OCI-M2 (cell line): ENCODE measurements around the gene SMIM45.
"Not testable (repeated sequence)": the region's sequence is repeated elsewhere in the genome, so short reads cannot be mapped to it uniquely, and the experiment has no call there.

Experiments
- DNase-seq: peaks from one replicate; lab custom pipeline; 2025; ENCODE audit not compliant: unreplicated experiment; lab: John Stamatoyannopoulos, UW

Gene SMIM45

DNA sequence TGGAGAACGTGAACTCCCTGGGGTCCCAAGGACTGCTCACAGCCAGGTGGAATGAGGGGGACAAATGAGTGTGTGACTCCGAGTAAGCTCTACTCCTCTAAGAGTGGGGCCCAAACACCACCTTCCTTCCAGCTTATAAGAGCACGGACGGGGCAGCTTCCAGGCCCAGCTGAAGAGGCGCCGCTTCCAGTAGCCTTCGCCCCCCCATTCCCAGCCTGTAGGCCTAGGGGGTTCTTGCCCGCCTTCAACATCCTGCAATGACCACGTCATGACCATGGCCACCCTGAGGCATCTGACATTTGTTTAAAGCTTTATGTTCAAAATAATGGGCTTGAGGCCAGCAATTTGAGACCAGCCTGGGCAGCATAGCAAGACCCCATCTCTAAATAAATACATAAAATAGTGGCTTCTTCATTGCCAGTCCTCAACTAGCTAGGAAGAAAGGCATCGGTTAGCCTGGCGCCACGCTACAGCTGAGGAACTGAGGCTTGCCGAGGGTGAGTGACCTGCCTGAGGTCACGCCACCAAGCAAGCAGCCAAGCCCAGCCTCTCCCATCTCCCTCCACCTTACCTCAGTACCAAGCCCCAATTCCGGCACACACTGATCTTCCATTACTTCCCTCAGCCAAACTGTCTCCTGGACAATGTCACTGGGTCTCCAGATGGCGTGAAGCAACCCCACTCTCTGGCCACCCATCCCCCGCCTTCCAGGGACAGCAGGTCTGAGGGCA, 17.5 kb upstream of the SMIM45 start:
- DNase-seq: no peak

DNA sequence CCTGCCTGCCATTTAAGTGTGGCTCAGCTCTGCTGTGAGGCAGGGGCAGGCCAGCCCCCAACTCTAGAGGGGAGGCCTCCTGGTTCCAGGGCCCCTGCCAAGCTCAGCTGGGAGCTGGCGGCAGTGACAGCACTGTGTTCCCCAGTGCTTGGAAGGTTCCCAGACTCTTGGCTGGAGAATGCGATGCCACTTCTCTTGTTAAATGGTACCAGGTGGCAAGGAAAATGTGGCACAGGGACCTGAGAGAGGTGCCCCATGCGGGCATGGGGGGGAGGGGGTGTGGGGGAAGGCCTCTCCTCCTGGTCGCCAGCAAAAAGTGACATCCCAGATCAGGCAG, 17.0 kb upstream of the SMIM45 start:
- no peak for DNase-seq

DNA sequence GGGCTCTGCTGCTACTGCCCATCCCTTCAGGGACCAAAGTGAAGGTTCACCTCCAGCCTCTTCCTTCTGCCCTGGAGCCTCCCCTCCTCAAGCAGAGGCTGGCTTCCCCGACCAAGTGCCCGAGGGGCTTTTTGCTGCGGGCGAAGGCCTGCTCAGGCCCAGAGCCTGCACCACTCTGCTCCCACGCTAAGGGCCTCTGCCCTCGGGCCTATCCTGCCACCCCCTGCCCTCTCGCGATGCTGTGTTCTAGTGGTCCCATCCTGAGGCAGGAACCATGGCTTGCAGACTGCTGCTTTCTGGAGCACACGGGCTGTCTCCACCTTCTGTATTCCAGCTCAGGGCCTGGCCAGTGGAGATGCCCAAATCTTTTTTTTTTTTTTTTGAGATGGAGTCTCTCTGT, 16.4 kb upstream of the SMIM45 start:
- no peak for DNase-seq

DNA sequence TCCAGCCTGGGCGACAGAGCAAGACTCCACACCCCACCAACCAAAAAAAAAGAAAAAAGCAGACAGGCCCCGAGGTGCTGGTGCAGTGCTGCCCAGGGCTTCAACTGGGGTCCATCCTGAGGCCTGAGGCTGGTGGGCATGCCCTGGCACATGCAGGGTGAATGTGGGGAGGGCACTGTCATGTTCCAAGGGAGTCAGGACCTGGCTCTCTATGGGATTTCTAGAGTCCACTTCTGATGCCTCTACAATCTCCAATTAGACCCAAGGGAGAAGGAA, 15.1 kb upstream of the SMIM45 start:
- no peak for DNase-seq

DNA sequence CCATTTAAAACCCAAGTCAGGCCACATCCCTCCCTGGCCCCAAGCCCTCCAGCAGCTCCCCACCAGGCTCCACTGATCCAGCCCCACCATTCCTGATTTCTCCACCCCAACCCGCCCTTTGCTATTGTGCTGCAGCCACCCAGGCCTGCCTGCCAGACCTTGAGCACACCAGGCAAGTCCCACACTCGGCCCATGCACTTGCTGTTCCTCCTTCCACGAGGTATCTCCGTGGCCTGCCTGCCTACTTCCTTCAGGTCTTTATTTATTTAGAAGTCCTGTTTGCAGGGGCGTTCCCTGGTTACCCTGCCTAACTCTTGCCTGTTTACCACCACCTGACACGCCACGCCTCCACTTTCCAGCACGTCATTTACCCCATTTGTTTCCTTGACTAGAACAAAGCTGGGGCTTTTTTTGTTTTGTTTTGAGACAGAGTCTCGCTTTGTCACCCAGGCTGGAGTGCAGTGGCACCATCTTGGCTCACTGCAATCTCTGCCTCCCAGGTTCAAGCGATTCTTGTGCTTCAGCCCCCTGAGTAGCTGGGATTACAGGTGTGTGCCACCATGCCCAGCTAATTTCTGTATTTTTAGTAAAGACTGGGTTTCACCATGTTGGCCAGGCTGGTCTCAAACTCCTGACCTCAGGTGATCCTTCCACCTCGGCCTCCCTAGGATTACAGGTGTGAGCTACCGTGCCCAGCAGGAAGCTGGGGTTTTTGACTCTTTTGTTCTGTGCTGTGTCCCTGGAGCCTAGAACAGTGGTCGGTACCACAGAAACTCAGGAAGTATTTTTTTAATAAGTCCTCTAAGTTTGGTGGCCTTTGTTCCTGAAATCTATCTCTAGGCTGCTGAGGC, 11.7 kb upstream of the SMIM45 start:
- no peak for DNase-seq

DNA sequence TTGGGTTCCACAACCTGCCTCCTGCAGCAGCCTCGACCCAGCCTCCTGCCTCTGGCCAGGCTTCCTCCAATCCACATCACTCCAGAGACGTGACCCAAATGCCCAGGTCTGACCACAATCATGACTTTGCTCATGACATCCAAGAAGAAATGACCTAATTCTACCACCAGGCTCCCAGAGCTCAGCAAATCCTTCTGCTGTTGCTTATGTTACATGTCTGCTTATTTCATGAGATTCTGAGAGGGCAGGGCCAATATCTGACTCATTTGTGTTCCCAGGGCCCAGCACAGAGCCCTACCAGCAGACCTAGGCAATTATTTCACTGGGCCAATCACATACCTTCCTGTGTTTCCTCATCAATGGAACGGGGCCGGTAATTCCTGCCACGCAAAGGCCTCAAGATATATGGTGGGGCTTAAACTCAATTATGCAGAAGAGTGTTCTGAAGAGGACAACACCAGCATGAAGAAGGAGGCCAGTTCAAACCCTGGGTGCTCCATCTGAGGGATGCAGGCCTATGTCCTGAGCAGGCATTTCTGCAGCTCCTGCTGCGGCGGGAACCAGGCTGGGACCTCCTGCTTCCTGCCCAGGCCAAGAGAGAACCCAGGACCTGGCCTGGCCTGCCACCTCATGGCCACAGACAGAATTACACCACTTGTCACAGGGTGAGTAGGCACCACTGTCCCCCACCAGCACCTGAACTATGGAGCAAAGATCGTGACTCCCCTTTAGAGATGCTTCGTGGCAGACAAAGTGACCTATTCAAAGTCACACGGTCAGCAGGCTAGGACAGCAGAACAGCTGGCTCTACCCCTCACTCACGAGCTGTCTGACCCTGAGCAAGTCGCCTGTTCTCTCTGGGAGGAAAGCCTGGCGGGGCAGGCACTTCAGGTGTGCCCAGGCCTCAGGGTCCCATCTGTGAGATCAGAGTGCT, 10.9 kb upstream of the SMIM45 start:
- no peak for DNase-seq

DNA sequence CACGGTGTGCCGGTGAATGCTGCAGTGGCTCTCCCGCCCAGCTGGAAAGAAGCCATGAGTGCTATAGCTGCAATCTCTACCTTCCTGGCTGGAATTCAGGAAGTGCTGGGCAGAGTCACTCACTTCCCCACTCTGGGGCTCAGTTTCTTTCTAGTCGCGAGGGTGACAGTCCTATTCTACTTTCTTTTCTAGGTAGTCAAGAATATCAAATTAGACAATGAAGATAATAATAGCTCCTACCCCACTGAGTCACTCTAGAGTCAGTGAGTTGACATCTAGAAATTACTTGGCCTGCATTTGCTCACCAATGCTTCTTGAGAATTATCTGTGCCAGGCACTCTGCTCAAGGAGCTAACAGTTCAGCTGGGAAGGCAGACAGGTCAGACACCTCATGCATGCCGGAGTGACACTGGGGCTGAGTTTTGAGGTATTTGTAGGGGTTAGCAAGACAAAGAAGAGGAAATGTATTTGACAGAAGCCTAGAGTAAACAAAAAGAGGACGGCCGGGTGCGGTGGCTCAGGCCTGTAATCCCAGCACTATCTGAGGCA, 8.2 kb upstream of the SMIM45 start:
- no peak for DNase-seq

DNA sequence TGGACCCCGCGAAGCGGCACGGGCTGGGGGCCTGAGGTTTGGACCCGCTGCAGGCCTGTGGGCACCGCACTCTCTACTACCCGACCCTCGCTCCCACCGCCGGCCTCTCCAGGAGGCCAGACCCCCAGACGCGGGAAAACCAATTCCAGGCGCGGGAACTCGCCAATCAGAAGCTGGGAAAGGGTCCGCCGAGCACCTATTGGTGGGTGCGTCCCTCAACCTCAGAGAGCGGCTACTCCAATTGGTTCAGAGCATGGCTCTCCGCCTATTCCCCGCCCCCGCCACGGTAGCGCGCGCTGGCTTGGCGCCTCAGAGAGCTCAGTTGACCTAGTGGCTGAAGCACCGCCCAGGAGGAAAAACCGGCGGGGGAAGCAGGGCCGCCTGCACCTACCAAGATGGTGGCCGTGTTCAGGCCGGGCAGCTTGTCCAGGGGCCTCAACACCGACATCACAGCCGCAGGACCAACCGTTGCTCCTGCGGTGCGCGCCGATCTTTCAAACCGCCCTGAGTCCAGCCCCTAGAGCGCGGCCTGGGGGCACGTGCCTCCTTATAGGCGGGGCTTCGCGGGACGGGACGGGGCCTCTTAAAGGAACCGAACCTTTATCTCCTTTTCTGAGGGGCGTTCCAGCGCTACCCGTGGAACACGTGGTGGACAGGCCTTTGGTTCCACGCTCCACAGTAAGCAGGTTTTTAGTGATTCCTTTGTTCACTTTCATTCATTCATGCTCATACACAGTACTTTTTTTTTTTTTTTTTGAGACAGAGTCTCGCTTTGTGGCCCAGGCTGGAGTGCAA, 5.1 kb upstream of the SMIM45 start, which contains the start of gene CENPM:
TSS of gene CENPM (minus strand) at position 524 of the 795 bp plus-strand sequence. CDS start at position 448, 76 bp downstream.
- DNase-seq: peak; percentile 80

DNA sequence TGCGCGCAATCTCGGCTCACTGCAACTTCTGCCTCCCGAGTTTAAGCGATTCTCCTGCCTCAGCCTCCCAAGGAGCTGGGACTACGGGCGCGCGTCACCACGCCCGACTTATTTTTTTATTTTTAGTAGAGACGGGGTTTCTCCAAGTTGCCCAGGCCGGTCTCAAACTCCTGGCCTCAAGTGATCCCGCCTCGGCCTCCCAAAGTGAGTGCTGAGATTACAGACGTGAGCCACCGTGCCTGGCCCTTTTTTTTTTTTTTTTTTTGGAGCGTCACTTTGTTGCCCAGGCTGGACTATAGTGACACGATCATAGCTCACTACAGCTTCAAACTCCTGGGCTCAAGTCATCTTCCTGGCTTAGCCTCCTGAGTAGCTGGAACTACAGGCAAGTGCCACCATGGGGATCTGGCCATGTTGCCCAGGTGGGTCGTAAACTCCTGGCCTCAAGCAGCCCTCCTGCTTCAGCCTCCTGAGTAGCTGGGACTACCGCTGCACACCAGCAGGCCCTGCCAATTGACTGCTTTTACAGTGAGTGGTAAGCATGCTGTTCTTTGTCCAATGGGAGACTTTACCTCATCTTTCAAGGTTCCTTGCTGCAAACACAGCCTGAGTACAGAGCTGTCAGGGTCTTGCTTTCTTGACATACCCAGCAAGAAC, 4.4 kb upstream of the SMIM45 start:
- no peak for DNase-seq

DNA sequence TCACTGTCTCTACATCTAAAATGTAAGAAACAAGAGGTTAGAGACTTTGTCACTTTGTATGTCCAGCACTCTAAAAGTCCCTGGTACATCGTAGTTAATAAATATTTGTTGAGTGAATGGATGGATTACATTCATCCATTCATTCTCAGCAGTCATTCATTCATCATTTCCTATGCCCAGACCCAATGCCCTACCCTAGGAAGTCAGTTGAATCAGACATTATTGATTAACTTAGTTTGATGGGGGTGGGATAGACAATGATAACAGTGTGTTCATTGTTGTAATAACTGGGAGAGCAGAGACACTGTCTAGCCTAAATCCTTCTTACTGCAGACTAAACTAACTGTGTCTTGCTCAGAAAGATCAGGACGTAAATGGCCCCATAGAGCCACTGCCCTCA, 3.8 kb upstream of the SMIM45 start:
- no peak for DNase-seq

DNA sequence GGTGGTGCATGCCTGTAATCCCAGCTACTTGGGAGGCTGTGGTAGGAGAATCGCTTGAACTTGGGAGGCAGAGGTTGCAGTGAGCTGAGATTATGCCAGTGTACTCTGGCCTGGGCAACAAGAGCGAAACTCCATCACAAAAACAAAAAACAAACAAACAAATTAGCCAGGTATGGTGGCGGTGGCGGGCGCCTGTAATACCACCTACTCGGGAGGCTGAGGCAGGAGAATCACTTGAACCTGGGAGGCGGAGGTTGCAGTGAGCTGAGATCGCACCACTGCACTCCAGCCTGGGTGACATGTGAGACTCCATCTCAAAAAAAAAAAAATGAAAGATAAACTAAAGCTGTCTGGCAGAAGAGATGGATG, 3.0 kb upstream of the SMIM45 start:
- not testable (repeated sequence) for DNase-seq

DNA sequence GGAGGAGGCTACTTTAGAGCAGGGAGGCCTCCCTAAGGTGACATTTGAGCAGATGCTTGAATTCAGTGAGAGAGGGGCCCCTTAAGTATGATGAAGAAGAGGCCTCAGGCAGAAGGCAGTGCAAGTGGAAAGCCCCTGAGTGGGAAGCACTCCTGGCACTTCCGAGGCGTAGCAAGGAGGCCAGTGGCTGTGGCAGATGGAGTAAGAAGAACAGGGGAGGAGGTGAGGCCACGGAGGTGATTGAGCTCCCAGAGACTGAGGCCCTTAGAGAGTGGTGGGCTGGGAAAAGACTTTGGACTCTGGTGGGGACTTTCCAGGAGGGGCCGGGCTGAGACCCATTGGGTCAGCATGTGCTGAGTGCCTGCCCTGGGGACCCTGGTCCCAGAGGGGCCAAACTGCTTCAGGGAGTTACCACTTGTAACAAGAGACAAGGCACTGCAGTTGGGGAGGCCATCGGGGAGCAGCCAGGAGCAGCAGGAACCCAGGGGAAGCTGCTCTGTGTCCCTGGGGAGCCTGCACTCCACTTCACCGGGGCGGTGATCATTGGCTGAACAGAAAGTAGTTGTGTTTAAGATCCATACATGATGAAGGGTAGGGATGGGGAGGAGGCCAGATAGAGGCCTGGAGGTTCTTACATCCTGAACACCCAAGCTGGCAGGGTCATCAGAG, 2.5 kb upstream of the SMIM45 start:
- no peak for DNase-seq

DNA sequence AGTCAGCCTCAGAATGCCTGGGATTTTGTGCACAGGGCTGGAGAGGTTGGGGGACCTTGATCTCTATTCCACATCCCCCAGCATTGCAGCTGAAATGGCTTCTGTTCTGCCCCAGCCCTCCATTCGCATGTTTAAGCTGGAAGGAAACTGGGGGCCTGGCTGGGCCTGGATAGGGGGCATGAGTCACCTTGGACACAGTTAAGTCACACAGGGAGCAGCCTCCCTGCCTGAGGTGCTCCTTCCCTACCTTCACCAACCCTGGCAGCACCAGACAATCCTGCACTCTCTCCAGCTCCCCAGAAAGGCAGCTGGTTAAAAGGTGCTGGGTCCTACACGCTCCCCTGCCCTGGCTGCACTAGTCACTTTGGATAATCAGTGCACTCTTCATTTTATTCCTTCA, 763 bp downstream of the SMIM45 start:
- DNase-seq: no peak

DNA sequence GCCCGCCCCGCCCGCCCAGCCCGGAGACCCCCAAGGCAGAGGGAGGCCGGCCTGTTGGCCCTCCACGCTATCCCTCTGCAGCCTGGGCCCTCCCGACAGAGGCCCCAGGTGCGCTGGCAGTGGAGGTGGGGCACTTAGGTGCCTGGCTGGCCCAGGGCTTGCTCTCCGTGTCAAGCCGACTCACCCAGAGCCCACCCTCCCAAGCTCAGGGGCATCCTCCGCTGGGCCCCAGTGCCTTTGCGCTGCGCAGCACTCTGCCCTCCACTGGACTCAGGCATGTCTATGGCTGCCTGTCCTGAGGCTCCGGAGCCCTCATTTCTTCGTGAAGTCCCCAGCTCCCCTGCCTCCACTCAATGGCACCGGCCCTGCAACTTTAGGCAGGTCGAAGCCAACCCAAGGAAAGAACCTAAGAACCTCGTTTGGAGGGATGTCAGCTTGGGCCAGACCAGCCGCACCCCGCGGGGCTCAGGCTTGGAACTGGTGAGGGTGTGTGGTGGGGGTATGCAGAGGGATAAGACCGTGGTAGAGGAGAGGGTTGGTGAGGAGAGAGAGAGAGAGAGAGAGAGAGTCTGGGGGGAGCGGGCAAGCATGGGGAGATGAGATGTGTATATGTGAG, 6.1 kb downstream of the SMIM45 start:
- no peak for DNase-seq

DNA sequence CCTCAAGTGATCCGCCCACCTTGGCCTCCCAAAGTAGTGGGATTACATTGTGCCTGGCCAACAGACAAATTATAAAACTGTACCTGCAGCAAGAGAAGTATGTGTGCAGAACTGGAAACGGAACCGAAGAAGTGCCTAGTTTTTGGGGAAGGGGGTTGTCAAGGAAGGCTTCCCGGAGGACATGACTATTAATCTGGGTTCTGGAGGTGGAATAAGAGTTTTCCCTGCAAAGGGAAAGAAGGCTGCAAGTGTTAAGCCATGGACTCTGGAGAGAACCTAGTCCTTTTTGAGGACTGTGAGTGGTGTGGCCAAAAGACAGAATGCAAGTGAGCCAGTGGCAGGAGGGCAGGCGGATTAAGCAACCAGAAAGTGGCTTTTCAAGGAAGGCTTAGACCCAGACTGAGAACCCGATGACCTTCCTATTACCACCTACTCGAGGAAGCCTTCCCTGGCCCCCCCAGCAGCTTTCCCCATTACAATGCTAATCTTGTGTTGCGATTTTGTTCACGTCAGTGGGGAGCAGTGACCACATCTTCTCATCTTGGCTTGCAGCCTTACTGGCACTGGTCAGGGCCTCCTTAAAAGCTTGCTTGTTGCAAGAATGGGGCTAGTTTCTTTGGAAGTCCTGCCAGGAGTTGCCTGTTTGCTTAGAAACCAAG, 11.6 kb downstream of the SMIM45 start:
- no peak for DNase-seq

DNA sequence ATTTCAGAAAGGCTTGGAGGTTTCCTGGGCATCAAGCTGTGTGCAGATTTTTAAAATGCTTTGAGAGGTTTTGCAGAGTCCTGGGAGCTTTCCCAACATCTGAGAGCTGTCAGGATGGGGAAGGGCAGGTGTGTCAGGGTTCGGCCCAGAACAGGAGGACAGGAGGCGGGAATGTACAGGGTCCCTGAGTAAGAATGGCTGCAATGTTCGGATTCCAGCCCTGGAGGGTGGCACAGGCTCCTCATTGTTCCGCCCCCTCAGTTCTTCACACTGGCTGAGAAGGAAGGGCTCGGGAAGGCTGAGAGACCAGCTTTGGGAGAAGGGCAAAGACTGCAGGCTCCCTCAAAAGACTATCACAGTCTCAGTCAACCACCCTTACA, 12.2 kb downstream of the SMIM45 start:
- DNase-seq: no peak

DNA sequence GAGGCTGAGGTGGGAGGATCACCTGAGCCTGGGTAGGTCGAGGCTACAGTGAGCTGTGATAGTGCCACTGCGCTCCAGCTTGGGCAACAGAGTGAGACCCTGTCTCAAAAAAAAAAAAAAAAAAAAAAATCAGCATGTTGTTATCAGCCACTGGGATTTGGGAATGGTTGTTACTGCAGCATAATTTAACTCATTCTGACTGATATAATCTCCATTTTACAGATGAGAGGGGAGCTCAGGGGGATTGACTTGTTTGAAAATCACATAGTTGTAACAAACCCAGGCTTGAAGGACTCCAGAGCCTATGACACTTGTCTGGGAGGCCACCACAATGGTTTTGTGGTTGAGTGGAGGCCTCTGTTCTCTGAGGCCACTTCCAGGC, 14.3 kb downstream of the SMIM45 start:
- DNase-seq: no peak

DNA sequence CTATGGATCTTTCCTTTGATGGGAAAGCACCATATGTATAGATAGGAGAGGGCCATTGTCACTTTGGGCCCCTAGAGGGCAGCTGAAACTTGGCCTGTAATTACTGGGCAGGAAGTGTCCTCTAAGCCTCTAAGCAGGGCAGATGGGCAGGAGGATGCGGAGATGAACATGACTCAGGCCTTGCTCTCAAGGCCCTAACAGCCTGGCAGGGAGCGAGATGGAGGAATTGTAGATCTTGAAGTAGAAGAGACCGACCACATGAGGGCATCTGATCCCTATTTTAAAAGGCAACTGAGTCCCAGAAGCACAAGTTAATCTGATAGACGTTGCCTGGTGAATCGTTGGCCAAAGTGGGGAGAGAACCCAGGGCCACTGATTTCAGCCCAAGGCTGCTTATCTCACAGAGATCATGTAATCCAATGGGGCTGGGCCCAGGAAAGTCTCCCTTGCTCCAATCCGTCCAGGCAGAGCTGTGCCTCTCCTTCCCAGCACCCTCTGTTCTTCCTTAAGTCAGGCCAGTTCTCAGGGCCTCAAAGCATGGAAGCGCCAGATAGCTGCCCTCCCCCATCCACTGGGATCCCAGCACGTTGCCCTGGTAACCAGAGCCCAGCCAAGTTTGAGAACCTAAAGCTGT, 14.8 kb downstream of the SMIM45 start:
- no peak for DNase-seq
